ENCODE data around the gene KIRREL2.
"Not testable (repeated sequence)": the region's sequence is repeated elsewhere in the genome, so short reads cannot be mapped to it uniquely, and the experiment has no call there.

Gene KIRREL2

DNA sequence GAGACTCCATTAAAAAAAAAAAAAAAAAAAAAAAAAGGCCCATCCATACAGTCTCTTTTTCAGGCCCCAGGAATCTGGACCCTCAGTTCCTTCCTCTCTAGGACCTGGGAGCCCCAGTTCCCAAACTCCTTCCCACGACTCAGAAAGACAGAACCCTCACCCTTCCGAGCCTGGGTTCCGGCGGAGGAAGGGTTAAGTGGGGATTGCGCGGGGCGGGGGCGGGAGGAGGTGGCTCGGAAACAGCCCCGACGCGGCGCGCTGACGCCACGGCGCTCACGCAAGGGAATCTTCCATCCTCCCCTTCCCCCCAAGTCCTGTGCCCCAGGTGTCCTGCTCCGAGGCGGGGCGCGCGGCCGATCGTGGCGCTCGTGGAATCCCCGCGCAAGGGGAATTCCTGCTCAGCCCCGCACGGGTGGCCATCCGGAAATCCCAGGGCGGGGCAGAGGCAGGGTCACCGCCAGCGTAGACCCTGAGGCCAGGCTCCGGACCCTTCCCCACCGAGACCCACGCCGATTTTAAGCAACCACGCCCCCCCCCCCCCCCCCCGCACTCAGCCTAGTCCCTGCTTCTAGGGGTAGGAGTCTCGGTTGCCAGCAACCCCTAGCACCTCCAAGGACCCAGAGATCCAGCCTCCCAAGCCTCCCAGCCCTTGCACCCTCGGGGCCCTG lies 43.0 kb downstream of the KIRREL2 start:
- peak; percentile 86 to 90 for DNase-seq

DNA sequence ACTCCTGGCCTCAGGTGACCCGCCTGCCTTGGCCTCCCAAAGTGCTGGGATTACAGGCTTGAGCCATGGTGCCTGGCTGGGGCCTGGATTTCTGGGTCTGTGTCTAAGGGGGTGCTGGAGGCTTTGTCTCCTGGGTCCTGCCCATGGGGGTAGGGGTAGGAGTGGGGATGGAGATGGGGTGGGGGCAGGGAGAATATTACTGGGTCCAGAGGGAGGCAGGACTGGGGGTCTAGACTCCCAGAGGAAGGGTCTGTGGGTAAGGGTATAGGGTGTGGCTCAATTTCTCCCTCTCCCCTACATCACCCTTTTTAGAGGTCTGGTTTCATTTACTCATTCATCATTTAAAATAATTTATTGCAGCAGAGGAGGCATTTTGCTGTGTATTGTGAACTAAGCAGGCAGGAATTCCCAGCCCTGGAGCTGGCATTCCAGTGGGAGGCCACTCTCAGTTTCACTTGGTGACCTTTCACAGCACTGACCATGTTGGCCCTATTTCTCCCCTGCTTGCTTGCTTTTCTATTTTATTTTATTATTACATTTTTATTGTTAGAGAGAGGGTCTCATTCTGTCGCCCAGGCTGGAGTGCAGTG lies 44.4 kb downstream of the KIRREL2 start:
- DNase-seq: no peak

DNA sequence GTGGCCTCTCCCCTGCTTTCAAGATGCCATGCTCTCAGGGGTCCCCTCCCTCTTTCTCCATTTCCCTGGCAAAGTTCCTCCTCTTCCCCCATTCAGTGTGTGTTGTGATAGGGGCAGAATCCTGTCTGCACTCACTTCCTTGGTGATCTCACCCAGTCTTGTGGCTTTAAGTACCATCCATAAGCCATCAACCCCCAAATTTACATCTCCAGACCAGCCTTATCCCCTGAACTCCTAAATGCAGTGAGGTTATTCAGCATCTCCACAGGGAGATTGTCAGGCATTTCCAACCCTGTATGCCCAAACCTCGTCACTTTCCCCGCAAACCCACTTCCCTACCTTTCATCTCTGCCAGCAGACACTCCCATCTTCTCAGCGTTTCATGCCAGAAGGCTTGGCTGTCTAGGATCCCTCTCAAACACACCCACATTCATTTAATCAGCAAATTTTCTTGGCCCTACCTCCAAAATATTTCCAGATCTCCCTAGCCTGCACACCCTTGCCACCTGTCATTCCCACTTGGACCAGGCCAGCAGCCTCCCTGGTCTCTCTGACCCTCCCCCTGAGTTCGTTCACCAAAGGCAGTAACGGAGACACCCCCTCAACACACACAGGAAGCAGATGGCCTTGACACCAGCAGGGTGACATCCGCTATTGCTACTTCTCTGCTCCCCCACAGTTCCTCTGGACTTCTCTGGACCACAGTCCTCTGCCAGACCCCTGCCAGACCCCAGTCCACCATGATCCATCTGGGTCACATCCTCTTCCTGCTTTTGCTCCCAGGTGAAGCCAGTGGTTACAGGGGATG lies 45.3 kb downstream of the KIRREL2 start, which contains the start of gene HCST:
TSS of gene HCST (plus strand) at position 676 of the 808 bp plus-strand sequence. CDS start at position 741, 65 bp downstream.
- peak; percentile 38 to 45 for DNase-seq

DNA sequence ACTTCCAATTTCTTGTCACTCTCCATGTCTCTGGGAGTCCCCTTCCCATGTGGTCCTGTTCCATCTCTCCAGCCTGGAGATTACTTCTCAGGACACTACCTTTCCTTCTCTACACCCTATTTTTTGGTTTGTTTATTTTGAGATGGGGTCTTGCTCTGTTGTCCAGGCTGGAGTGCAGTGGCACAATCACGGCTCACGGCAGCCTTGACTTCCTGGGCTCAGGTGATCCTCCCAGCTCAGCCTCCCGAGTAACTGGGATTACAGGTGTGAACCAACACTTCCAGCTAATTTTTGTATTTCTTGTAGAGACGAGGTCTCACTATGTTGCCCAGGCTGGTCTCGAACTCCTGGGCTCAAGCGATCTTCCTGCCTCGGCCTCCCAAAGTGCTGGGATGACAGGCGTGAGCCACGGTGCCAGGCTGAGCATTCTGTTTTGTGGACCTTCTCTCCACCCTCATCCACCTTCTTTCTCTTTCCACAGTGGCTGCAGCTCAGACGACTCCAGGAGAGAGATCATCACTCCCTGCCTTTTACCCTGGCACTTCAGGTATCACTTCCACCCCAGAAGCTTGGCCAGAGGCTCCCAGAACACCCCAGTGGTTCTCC lies 46.3 kb downstream of the KIRREL2 start:
- no peak for DNase-seq

DNA sequence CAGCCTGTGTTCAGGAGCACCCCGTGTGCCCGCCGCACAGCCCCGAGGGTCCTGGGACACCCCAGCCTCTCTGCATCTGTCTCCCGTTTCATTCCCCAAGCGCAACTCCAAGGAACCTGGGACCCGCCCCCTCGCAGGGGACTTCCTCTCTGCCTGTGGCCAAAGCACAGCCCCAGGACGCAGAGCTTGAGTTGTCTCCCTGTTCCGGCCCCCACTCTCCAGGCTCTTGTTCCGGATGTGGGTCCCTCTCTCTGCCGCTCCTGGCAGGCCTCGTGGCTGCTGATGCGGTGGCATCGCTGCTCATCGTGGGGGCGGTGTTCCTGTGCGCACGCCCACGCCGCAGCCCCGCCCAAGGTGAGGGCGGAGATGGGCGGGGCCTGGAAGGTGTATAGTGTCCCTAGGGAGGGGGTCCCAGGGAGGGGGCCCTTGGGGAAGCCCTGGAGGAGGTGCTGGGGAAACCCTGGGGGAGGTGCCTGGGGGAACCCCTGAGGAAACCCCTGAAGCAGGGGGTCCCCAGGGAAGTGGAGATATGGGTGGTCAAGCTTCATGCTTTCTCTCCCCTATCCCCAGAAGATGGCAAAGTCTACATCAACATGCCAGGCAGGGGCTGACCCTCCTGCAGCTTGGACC lies 47.0 kb downstream of the KIRREL2 start:
- peak; percentile 86 to 89 for DNase-seq

DNA sequence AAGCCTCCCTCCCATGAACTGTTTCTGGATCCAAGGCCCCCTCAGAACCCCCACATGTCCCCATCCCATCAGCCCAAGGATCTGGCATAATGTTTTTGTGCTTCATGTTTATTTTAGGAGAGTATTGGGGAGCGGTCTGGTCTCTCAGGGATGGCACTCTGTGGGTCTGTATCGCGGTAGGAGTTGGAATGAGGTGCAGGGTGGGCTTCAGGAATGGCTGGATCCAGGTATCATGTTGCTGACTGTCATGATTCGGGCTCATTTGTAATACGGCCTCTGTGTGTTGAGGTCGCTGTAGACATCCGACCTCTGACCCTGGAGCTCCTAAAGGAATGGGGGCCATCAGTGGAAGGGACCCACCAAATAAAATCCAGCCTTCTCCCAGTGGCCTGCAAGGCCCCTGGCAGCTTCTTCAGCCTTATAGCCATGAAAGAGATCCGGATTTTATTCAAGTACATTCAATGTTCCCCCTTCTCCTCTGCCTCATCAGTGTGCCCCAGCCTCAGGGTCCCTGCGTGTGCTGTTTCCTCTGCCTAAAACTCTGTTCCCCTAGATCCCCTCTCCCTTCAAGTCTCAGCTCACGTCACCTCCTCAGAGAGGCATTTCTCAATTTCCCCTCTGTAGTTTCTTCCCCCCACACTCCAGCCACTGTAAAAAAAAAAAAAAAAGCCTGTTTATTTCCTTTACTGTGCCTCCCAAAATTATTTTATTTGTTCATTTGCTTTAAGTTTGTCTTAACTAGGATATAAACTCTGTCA lies 47.8 kb downstream of the KIRREL2 start:
- DNase-seq: no peak

DNA sequence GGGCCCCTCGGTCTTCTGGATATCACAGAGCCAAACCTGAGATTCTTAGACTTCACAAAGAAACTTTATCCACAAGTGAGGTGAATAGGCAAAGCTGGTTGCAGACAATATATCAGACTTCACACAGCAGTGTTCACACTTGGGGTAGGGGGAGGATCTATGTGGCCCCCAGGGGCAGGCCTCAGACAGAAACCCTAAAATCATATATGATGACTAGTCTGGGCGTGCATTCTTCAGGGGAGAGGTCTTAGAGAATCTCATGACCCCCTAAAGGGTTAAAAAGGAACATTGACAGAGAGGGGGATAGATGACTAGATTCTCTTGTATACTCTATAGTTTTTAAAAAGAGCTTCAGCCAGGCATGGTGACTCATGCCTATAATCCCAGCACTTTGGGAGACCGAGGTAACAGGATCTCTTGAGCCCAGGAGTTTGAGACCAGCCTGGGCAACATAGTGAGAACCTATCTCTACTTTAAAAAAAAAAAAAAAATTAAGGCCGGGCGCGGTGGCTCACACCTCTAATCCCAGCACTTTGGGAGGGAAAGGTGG lies 48.5 kb downstream of the KIRREL2 start:
- DNase-seq: no peak

DNA sequence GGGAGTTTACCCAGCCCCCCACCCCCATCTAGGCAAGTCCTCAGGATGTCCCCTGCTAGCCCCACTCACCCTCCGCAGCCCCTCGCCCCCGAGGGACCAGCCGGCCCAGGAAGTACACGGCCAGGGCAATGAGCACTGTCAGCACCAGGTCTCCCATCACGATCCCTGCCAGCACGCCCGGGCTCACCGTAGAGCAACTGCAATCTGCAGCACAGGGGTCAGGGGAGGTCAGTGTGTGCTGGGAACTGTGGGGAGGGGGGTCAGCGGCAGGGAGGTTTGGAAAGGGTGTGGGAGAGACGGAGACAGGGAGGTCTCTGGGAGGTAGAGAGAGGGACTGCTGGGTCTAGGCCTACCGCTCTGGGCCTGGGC lies 50.6 kb downstream of the KIRREL2 start:
- no peak for DNase-seq

DNA sequence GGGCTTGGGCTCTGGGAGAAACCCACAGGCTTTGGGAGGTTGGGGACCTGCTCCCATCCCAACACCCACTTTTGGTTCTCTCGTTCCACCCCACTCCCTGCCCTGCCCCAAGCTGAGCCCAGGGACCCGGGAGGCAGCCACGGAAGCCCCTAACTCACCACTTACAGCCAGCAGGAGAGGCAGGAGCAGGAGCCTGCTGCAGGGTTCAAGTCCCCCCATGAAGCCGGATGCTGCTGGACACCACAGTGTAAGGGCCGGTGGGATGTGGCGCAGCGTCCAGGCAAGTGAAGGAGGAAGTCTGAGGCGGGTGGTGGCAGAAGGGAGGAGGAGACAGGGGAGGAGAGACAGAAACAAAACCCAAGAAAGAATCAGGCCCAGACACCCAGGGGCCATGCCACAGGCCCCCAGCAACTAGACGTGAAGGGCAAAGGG lies 51.3 kb downstream of the KIRREL2 start, which contains the start of gene TYROBP:
TSS of gene TYROBP (minus strand) at position 286 of the 432 bp plus-strand sequence. CDS start at position 219, 67 bp downstream.
- DNase-seq: no peak

DNA sequence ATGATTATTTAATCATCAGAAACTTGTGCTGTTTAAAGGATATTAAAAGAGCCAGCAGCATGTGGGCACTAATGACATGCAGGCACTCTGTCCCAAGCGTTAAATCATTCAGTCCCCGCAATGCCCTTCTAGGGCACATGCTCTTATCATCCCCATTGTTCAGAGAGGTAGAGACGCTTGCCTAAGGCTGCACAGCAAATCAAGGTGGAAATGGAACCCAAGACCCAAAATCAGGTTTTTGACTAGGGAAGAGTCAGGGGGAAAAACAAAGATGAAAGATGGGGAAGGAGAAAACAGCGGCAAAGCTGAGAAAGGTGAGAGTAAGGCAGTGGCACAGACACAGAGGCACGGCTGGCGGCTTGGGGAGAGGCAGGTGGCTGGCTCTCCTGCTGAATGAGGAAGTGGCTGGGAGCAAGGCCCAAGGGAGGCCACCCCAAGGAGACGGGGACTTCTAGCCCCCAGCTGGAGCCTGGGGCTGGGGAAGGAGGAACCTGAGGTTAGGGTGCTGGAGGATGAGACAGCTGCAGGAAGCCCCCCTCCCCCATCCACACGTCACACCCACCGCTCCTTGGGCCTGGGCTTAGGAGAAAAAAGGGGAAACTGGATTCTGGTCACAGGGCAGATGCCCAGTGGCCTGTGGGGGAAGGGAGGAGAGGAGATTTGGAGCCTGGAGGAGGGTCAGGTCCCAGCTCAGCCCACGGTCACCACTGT lies 52.4 kb downstream of the KIRREL2 start:
- DNase-seq: no peak

DNA sequence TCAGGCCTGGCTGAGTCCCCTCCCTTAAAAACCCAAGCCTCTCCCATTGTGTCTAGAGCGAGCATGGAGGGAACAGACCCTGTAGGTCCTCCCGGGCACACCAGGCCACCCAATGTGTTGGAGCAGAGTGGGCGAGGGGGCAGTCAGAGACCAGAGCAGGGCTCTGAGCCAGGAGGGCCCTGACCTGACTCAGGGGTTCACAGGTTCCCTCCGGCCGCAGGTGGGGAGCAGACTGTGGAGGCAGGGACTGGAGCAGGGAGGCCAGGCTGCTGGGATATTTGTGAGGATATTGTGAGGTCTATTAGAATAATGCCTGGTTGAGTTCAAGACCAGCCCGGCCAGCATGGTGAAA lies 52.9 kb downstream of the KIRREL2 start:
- DNase-seq: no peak

DNA sequence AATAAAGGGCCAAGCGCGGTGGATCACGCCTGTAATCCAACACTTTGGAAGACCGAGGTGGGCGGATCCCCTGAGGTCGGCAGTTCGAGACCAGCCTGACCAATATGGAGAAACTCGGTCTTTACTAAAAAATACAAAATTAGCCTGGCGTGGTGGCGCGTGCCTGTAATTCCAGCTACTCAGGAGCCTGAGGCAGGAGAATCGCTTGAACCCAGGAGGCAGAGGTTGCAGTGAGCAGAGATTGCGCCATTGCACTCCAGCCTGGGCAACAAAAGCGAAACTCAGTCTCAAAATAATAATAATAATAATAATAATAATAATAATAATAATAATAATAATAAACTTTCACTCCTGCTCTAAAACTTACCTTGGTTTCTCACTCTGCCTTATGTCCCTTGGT lies 53.6 kb downstream of the KIRREL2 start:
- not testable (repeated sequence) for DNase-seq

DNA sequence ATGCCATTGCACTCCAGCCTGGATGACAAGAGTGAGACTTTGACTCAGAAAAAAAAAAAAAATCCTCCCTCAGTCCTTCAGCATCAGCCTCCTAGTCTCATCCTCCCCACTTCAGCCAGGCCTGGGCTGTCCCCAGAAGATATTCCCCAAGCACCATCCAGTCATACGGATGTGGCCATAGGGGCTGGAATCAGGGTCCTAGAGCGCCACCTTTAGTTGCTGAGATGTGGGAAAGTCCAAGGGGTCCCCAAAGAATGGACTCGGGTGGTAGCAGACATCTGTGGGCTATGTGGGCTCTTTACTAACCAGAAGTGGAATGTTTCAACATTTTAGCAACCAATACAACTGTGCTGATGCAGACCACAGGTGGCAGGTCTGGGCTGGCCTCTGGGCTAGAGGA lies 54.5 kb downstream of the KIRREL2 start:
- no peak for DNase-seq

DNA sequence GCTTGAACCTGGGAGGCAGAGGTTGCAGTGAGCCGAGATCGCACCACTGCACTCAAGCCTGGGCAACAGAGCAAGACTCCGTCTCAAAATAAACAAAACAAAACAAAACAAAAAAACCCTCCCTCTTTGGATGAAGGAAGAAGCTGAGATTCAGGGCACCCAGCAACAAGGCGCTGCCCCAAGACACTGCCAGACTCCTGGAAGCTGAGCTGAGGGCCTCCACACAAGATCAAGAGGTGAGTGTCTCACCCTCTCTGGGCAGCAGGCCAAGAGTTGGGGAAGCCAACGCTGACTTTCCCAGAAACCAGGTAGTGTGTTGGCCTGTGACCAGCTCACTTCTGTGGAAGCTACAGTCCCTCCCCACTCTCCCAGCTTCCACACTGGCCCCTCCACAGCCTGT lies 55.1 kb downstream of the KIRREL2 start:
- DNase-seq: peak; percentile 45 to 57

DNA sequence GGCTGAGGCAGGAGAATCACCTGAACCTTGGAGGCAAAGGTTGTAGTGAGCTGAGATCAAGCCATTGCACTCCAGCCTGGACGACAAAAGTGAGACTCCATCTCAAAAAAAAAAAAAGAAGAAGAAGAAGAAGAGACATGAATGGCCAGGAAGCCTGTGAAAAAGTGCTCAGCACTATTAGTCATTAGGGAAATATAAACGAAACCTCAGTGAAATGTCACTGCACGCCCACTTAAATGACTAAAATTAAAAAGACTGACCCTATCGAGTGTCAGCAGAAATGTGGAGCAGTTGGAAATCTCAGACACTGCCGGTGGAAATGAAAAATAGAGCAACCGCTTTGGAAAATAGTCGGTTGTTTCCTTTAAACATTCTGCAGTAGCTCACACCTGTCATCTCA lies 56.9 kb downstream of the KIRREL2 start:
- no peak for DNase-seq

DNA sequence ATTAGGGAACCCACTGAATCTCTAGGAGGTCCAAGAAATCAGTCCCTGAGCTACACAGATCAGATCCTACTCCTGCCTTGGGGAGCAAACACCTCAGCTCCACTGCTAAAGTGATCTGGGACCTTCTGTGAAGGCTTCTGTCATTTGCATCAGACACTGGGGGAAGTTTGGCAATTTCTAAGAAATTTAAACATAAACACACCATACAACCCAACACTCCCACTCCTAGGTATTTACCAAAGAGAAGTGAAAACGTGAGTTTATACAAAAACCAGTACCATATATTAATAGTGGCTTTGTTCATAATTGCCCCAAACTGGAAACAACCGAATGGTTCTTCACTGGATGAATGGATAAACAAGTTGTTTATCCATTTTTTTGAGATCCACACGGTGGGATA lies 58.7 kb downstream of the KIRREL2 start:
- no peak for DNase-seq

All from activated CD4-positive, alpha-beta T cell treated with anti-CD3 and anti-CD28 coated beads, Interleukin-2, amount 50 U/mL, for 48 hours (primary cell).